Body of pancreas (tissue), 4 donors: Measurements from ENCODE around the gene PRRT4.

Experiments used
- POLR2A ChIP-seq, 3 donors: fragments of 450-650 bp; IDR thresholded peaks; one replicate each; pipeline ENCODE4 v1.6.1; 2016; ENCODE audit warnings: antibody characterized with exemption in 3 of 3, mild to moderate bottlenecking in 2 of 3
- TF ChIP-seq, protein P1 (sequence below), 7 experiments: fragments of 450-650 bp in 4 of 7; fragments of 200-600 bp in 3 of 7; sonication (generic) in 3 of 7; IDR thresholded peaks; one replicate each; pipeline ENCODE4 v1.5.1; 2016 to 2019; ENCODE audit warnings: antibody characterized with exemption in 7 of 7

DNA sequence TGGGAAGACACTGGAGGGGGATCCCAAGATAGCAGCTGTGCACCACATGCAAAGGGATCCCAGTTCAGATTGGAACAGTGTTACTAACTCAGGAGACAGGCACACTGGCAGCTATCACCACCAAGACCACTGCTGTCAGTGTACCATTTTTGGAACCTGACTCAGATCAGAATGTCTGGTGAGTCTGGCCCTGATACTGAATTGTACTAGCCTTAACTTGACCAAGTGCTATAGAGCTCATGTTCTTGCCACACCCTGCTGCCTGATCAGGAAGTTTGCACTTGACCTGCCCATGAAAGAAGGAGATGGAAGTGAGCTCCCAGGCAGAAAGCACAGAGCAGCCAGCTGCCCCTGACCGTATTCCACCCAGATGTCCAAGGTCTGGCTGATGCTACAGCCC, 4.8 kb upstream of the PRRT4 start:
- TF ChIP-seq, protein P1, sequence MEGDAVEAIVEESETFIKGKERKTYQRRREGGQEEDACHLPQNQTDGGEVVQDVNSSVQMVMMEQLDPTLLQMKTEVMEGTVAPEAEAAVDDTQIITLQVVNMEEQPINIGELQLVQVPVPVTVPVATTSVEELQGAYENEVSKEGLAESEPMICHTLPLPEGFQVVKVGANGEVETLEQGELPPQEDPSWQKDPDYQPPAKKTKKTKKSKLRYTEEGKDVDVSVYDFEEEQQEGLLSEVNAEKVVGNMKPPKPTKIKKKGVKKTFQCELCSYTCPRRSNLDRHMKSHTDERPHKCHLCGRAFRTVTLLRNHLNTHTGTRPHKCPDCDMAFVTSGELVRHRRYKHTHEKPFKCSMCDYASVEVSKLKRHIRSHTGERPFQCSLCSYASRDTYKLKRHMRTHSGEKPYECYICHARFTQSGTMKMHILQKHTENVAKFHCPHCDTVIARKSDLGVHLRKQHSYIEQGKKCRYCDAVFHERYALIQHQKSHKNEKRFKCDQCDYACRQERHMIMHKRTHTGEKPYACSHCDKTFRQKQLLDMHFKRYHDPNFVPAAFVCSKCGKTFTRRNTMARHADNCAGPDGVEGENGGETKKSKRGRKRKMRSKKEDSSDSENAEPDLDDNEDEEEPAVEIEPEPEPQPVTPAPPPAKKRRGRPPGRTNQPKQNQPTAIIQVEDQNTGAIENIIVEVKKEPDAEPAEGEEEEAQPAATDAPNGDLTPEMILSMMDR (IDR thresholded peaks at IDR 0.05) = no peak
- TF ChIP-seq POLR2A (IDR thresholded peaks at IDR 0.05) = no peak
